Stimulated activated CD4-positive, alpha-beta T cell treated with anti-CD3 and anti-CD28 coated beads, TNF-alpha, amount 100 ng/mL, for 4 hours (primary cell): Measurements from ENCODE around the gene CLHC1.
"Not testable (repeated sequence)": the region's sequence is repeated elsewhere in the genome, so short reads cannot be mapped to it uniquely, and the experiment has no call there.

ENCODE experiments used
- DNase-seq, 3 experiments: peaks; one replicate each; pipeline ENCODE4 v3.0.0-alpha.2; 2020; ENCODE audit warnings: low read depth in 3 of 3

CLHC1 gene

DNA sequence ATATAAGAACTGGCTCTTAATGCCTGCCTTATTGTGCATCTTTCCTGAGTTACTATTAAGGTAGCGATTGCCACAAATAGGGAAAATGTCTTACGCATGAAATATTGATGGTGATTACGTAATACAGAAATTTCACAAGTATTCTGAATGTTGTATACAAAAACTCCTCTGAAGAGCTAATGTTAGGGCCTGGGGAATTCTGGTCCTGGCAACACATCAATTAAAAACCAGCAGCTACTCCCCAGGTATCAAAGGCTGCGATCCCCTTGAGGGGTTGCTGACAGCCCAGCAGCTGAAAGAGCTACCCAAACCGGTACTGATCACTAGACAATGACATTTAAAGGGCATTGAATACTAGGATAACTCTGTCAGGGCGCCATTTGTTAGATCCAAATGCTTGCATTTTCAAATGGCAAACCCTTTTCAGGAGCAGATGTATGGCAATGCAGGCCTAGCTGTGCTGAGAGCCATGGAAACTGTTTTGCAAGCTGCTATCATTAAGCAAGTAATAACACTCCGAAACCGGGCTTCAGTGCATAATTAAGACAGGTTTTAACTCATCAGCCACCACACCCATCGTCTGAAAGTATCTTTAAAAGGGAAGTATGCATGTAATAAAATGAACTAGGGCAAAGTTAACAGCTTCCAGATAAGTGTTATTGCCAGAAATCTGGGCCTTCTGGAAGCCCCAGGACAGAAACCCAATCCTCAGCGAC is 78.4 kb downstream of the CLHC1 start:
- no peak for DNase-seq

GRCh38 chr2:55152475-55153412 is 79.3 kb downstream of the CLHC1 start:
- no peak for DNase-seq

- DNase-seq: no peak
Observed at GRCh38 chr2:55151733-55152433, 80.2 kb downstream of the CLHC1 start.

GRCh38 chr2:55150834-55151233 is 81.3 kb downstream of the CLHC1 start:
- DNase-seq: no peak

DNA sequence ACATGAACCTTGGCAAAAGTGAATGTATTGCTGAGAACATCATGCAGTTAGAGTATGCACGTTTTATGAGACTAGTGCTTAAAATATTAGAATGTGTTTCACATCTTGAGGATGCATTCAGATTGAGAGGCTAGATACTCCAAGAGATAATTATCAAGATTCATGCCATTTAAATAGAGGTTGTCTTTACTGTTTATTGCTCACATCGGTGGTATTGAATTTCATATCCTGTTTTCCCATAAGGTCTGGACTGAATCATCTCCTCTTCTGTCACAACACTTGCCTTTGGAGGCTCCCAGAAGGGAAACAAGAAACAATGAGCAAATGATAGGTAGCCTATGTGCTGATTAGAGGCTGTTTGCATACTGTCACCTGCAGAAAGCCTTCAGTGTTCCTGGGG is 83.8 kb downstream of the CLHC1 start:
- DNase-seq: no peak

- no peak for DNase-seq
Observed at GRCh38 chr2:55147531-55147930, 84.6 kb downstream of the CLHC1 start.

DNA sequence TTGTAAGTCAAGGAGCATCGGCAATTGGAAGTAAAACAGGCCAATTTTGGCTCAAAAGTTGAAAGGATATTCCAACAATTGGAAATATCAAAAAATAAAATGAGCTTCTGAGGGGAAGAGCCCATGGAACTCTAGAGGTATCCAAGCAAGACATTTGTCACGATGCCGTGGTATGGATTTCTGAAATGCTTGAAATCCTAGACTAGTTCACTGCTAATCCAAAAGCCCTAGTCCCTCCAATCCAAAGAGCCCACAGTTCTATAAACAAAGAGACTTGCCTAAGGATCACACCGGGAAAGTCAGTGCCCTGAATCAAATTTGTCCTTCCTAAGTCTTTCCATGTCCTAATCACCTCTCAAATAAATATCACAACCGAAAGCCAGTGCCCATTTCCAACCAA is 85.1 kb downstream of the CLHC1 start:
- DNase-seq: no peak

- no peak for DNase-seq
Observed at GRCh38 chr2:55146263-55146662, 85.8 kb downstream of the CLHC1 start.

DNA sequence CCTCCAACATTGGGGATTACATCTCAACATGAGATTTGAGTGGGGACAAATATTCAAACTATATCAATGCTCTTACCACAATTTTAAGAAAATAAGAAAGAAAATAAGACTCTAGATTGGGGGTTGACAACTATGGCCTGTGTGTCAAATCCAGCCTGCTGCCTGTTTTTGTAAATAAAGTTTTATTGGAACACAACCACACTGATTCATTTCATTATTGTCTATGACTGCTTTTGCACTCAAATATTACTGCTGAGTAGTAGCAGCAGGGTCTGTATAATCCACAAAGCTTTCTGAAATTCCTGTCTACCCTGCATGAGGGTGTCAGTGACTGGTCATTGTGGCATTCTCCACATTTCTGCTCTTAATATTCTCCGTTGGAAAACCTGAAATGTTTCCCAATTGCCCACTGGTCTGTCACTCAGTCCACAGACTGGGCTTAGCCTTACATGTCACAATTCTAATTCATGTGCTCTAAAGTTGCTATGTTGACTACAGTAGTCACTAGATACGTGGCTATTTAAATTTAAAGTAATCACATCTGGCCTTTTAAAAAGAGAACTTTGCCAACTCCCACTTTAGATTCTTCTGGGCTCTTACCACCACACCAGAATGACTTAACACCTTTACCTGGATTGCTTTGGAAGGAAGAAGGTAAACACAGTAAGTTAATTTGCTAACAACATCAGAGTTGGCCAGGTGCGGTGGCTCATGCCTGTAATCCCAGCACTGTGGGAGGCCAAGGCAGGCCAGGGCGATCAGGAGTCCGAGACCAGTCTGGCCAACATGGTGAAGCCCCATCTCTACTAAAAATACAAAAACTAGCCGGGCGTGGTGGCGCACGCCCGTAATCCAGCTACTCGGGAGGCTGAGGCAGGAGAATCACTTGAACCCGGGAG is 86.9 kb downstream of the CLHC1 start:
- no peak for DNase-seq

DNA sequence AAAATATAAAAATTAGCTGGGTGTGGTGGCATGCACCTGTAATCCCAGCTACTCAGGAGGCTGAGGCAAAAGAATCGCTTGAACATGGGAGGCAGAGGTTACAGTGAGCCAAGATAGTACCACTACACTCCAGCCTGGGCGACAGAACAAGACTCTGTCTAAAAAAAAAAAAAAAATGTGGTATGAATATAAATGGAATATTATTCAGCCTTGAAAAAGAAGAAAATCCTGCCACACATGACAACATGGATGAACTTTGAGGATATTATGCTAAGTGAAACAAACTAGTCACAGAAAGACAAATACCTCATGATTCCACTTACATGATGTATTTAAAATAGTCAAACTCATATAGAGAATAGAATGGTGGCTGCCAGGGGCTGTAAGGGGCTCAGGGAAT is 88.4 kb downstream of the CLHC1 start:
- not testable (repeated sequence) for DNase-seq

DNA sequence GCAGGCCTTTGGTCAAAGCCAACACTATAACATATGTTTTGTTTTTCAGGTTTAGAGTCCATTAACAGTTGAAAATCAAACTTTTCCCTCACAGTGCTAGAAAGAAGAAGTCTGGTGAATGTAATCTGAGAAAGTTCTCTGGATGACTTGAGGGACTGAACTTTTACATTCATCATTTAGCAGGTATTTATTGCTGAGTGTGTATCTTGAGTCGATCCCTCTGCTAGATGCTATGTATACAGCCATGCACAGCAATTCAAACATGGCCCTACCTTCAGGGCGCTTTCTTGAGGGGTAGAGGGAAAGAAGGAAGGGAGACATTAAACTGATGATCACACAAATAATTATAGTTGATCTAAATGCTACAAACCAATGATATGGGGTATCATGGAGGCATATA is 89.6 kb downstream of the CLHC1 start:
- DNase-seq: no peak

DNA sequence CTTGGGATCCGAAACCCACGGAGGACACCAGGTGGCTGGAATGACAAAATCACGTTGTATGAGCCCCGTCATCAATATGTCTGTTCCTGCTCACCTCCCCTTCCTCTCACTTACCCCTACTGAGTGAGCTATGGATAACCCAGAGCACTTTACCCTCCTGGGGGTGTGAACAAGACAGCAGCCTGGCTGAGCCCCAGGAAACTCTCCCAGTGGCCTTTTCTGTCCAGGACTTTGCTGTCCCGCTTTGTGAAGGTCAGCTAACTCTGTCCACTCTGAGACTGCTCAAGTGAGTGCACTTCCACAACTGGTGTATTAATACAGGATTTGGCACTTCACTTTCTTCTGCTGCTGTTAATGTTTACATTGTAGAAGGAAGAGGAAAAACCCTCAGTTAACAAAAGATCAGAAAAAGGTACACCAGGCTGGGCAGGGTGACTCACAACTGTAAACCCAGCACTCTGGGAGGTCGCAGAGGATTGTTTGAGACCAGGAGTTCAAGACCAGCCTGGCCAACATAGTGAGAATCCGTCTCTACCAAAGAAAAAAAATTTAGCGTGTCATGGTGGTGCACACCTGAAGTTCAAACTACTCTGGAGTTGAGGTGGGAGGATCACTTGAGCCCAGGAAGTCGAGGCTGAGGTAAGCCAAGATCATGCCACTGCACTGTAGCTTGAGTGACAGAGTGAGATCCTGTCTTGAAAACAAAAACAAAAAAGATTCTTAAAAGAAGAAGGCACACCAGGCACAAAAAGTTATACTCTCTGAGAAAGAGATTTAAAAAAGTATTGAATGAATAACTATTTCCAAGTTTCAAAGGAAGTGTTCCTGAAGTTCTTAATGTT is 90.3 kb downstream of the CLHC1 start:
- no peak for DNase-seq

- no peak for DNase-seq
Observed at GRCh38 chr2:55140316-55141219, 91.5 kb downstream of the CLHC1 start.

DNA sequence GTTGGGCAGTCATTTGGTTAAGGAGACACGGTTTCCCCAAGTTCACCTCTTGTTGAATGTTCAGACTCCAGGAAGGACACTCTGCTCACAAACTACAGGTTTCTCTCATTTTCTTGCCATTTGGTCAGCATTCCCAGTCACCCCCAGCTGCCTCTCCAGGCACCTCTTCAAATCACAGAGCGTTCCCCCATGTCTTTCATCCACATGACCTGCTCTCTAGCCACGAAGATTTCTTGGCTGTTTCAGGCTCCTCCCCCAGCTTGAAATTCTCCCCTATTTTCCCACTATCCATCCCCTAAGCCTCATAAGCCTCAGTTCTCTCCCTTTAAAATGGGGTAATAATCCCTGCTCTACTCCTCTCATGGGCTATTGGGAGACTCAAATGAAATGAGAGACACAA is 92.8 kb downstream of the CLHC1 start:
- DNase-seq: no peak

GRCh38 chr2:55138882-55139229 is 93.2 kb downstream of the CLHC1 start:
- no peak for DNase-seq

DNA sequence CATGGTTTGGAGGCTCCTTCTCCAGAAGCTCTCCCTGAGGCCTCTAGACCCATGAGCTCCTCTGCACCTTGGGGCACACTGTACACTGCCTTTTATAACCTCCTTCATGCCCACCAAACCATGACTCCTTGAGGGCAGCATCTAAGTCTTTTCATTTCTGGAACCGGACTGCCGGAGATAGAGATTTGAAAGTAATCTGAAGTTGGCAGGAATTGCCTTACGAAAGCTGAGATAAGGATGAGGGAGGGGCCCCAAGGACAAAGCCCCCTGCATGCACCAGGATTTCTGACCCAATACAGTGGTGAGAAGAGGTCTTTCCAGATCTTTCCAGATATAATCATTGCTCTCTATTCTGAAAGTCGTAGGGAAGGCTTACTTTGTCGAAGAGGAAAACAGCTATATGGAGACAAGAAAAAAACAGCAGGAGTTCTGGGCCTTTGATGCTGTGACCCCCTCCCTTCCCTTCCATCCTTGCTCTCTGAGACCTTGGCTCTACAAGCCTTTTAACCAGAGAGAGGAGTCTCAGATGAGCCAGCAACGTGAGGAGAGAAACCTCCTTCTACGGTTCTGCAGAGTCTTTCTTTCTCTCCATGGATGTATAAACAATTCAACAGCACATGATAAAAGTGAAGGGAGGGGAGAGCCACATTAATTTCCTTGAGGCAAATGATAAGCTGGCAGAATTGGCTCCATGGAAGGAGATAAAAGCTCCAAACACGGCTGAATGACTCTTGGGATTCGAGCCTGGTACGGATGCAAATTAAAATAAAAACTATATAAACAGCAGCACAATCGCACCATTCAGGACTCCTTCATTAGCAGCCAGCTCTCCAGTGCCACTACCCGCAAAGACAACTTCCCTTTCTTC is 93.8 kb downstream of the CLHC1 start:
- DNase-seq: no peak

- DNase-seq: no peak
Observed at GRCh38 chr2:55137024-55137958, 94.8 kb downstream of the CLHC1 start.
